Measurements from ENCODE around the gene PLCB1. TPM values are rescaled to one million over a fixed set of nuclear protein-coding genes. Genes with fewer than 3 reads are reported as not detected.

The PLCB1 gene
- total and polyA plus RNA-seq, 2 experiments from 2014 or later: 14.9 to 20.7 TPM

- Histone ChIP-seq H3K27ac (ENCODE audit: low read depth) (no peak overlapping the region), H2AFZ (no peak overlapping the region), H3K4me2 (no peak overlapping the region), H4K20me1 (replicated peaks; ENCODE audit: insufficient read depth) (no peaks in the 10 kb centered on the region), H3K27me3 (ENCODE audit: insufficient read depth) (no peaks in the 10 kb centered on the region), H3F3A (replicated peaks; ENCODE audit: low read depth) (no peaks in the 10 kb centered on the region), H3K79me2 (replicated peaks; ENCODE audit: insufficient read depth) (no peaks in the 10 kb centered on the region), H3K4me1 (ENCODE audit: insufficient read depth) (peaks cover 17% of the 10 kb centered on the region; the same call in 1 of the 2 replicates), H3K9me2 (ENCODE audit: insufficient read depth) (peaks cover 2% of the 10 kb centered on the region; the same call in 1 of the 2 replicates), H3K36me3 (ENCODE audit: insufficient read depth) (no peaks in the 10 kb centered on the region), H3K4me3 (no peak overlapping the region)
- TF ChIP-seq CTCF (conservative IDR thresholded peaks at IDR 0.05; ENCODE audit: low read depth in 2 of 2) (no peak), EZH2 (IDR thresholded peaks at IDR 0.05; ENCODE audit: low read depth, unreplicated experiment) (no peak), EZH2phosphoT487 (IDR thresholded peaks at IDR 0.05; ENCODE audit: unreplicated experiment) (no peak), JUNB (IDR thresholded peaks at IDR 0.05; ENCODE audit: unreplicated experiment) (no peak), ETS1 (IDR thresholded peaks at IDR 0.05) (no peak), STAT1 (IDR thresholded peaks at IDR 0.05; ENCODE audit: unreplicated experiment) (no peak), POLR2AphosphoS5 (IDR thresholded peaks at IDR 0.05; ENCODE audit: low read depth) (no peak), REST (IDR thresholded peaks at IDR 0.05; ENCODE audit: unreplicated experiment) (no peak), NANOG (IDR thresholded peaks at IDR 0.05; ENCODE audit: borderline replicate concordance) (no peak), ZNF114 (CRISPR knock-in tag; IDR thresholded peaks at IDR 0.05) (no peak), ZNF331 (CRISPR knock-in tag; IDR thresholded peaks at IDR 0.05; ENCODE audit: low read depth) (no peak)
- TF ChIP-seq, protein P1, sequence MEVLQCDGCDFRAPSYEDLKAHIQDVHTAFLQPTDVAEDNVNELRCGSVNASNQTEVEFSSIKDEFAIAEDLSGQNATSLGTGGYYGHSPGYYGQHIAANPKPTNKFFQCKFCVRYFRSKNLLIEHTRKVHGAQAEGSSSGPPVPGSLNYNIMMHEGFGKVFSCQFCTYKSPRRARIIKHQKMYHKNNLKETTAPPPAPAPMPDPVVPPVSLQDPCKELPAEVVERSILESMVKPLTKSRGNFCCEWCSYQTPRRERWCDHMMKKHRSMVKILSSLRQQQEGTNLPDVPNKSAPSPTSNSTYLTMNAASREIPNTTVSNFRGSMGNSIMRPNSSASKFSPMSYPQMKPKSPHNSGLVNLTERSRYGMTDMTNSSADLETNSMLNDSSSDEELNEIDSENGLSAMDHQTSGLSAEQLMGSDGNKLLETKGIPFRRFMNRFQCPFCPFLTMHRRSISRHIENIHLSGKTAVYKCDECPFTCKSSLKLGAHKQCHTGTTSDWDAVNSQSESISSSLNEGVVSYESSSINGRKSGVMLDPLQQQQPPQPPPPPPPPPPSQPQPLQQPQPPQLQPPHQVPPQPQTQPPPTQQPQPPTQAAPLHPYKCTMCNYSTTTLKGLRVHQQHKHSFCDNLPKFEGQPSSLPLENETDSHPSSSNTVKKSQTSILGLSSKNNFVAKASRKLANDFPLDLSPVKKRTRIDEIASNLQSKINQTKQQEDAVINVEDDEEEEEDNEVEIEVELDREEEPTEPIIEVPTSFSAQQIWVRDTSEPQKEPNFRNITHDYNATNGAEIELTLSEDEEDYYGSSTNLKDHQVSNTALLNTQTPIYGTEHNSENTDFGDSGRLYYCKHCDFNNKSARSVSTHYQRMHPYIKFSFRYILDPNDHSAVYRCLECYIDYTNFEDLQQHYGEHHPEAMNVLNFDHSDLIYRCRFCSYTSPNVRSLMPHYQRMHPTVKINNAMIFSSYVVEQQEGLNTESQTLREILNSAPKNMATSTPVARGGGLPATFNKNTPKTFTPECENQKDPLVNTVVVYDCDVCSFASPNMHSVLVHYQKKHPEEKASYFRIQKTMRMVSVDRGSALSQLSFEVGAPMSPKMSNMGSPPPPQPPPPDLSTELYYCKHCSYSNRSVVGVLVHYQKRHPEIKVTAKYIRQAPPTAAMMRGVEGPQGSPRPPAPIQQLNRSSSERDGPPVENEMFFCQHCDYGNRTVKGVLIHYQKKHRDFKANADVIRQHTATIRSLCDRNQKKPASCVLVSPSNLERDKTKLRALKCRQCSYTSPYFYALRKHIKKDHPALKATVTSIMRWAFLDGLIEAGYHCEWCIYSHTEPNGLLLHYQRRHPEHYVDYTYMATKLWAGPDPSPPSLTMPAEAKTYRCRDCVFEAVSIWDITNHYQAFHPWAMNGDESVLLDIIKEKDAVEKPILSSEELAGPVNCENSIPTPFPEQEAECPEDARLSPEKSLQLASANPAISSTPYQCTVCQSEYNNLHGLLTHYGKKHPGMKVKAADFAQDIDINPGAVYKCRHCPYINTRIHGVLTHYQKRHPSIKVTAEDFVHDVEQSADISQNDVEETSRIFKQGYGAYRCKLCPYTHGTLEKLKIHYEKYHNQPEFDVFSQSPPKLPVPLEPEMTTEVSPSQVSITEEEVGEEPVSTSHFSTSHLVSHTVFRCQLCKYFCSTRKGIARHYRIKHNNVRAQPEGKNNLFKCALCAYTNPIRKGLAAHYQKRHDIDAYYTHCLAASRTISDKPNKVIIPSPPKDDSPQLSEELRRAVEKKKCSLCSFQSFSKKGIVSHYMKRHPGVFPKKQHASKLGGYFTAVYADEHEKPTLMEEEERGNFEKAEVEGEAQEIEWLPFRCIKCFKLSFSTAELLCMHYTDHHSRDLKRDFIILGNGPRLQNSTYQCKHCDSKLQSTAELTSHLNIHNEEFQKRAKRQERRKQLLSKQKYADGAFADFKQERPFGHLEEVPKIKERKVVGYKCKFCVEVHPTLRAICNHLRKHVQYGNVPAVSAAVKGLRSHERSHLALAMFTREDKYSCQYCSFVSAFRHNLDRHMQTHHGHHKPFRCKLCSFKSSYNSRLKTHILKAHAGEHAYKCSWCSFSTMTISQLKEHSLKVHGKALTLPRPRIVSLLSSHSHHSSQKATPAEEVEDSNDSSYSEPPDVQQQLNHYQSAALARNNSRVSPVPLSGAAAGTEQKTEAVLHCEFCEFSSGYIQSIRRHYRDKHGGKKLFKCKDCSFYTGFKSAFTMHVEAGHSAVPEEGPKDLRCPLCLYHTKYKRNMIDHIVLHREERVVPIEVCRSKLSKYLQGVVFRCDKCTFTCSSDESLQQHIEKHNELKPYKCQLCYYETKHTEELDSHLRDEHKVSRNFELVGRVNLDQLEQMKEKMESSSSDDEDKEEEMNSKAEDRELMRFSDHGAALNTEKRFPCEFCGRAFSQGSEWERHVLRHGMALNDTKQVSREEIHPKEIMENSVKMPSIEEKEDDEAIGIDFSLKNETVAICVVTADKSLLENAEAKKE (CRISPR knock-in tag; IDR thresholded peaks at IDR 0.05): no peak
- peaks cover 2% of the 10 kb centered on the region for H3K27me3 Mint-ChIP-seq (ENCODE audit: insufficient read depth, low read depth, poor library complexity)
- DNase-seq (ENCODE audit: low spot score) (no peak), ATAC-seq (no peak)
- no peaks in the 10 kb centered on the region for H3K9me3 Mint-ChIP-seq
- H3K4me1 Mint-ChIP-seq: peaks cover 28% of the 10 kb centered on the region
- no peak overlapping the region for H3K4me3 Mint-ChIP-seq
- H3K36me3 Mint-ChIP-seq (ENCODE audit: low read depth): no peaks in the 10 kb centered on the region
- H3K27ac Mint-ChIP-seq: peak overlapping the region; percentile 37; the same call in 1 of the 2 replicates
Observed at GRCh38 chr20:8213831-8214587, 81.9 kb downstream of the PLCB1 start.
